Astrocyte (in vitro differentiated cells and primary cell): ENCODE data around the gene SAXO2. TPM values are rescaled to one million over a fixed set of nuclear protein-coding genes. Genes with fewer than 3 reads are reported as not detected.
"Not testable (repeated sequence)": the region's sequence is repeated elsewhere in the genome, so short reads cannot be mapped to it uniquely, and the experiment has no call there.

Experiments used
- DNase-seq: peaks from one replicate; pipeline ENCODE4 v3.0.0-alpha.2; 2010; ENCODE audit warnings: low read depth
- FAIRE-seq: peaks from 2 replicates; lab custom pipeline; 2011; peaks lifted over from hg19 to GRCh38; lab: Jason Lieb, UNC
- H2AFZ ChIP-seq: 2 replicates; pipeline ENCODE4 v1.6.0; 2012; ENCODE audit warnings: low read depth, low read length, inconsistent platforms
- H3K27ac ChIP-seq: 2 replicates; pipeline ENCODE4 v1.5.1; 2011; ENCODE audit warnings: low read depth, low read length, inconsistent platforms
- H3K27me3 ChIP-seq: 2 replicates; pipeline ENCODE4 v1.6.0; 2011; ENCODE audit warnings: low read length, inconsistent platforms; ENCODE audit not compliant: insufficient read depth
- H3K36me3 ChIP-seq: 2 replicates; pipeline ENCODE4 v1.5.1; 2011; ENCODE audit warnings: low read length, inconsistent platforms; ENCODE audit not compliant: insufficient read depth
- H3K4me1 ChIP-seq: 2 replicates; pipeline ENCODE4 v1.5.1; 2011; ENCODE audit warnings: low read length, inconsistent platforms; ENCODE audit not compliant: insufficient read depth
- H3K4me2 ChIP-seq: 2 replicates; pipeline ENCODE4 v1.6.0; 2012; ENCODE audit warnings: low read length, inconsistent platforms
- H3K4me3 ChIP-seq: 2 replicates; pipeline ENCODE4 v1.5.1; 2011; ENCODE audit warnings: low read depth, mild to moderate bottlenecking, low read length, inconsistent platforms; ENCODE audit not compliant: insufficient read depth
- H3K79me2 ChIP-seq: 2 replicates; pipeline ENCODE4 v1.6.0; 2012; ENCODE audit warnings: mild to moderate bottlenecking, low read length, inconsistent platforms; ENCODE audit not compliant: insufficient read depth
- H3K9ac ChIP-seq: 2 replicates; pipeline ENCODE4 v1.6.0; 2012; ENCODE audit warnings: mild to moderate bottlenecking, low read length, inconsistent platforms
- H3K9me3 ChIP-seq: 2 replicates; pipeline ENCODE4 v1.5.1; 2012; ENCODE audit warnings: low read depth, mild to moderate bottlenecking, low read length, inconsistent platforms; ENCODE audit not compliant: insufficient read depth
- H4K20me1 ChIP-seq: 2 replicates; pipeline ENCODE4 v1.6.0; 2012; ENCODE audit warnings: low read length, inconsistent platforms; ENCODE audit not compliant: insufficient read depth
- H3K27ac Mint-ChIP-seq: one replicate; pipeline ENCODE4 v1.8.0; 2021; ENCODE audit warnings: mild to moderate bottlenecking, mixed read lengths; ENCODE audit not compliant: unreplicated experiment
- H3K27me3 Mint-ChIP-seq: one replicate; pipeline ENCODE4 v1.8.0; 2021; ENCODE audit warnings: low read depth, mixed read lengths; ENCODE audit not compliant: unreplicated experiment
- H3K36me3 Mint-ChIP-seq: one replicate; pipeline ENCODE4 v1.8.0; 2021; ENCODE audit warnings: low read depth, mixed read lengths; ENCODE audit not compliant: unreplicated experiment
- H3K4me1 Mint-ChIP-seq: one replicate; pipeline ENCODE4 v1.8.0; 2021; ENCODE audit warnings: low read depth, mixed read lengths; ENCODE audit not compliant: unreplicated experiment
- H3K4me3 Mint-ChIP-seq: one replicate; pipeline ENCODE4 v1.8.0; 2021; ENCODE audit warnings: mild to moderate bottlenecking, moderate library complexity, mixed read lengths; ENCODE audit not compliant: unreplicated experiment
- H3K9me3 Mint-ChIP-seq: one replicate; pipeline ENCODE4 v1.8.0; 2021; ENCODE audit warnings: mild to moderate bottlenecking, mixed read lengths; ENCODE audit not compliant: unreplicated experiment
- total RNA-seq: library from RNA; stranded (reverse); gene quantifications from 2 replicates; pipeline ENCODE4 v1.2.1, GENCODE V29; 2021

The SAXO2 gene
- total RNA-seq, 1 donor from 2014 or later = 1.2 TPM

- not testable (repeated sequence) for H3K9me3 Mint-ChIP-seq, H3K4me3 ChIP-seq, H2AFZ ChIP-seq, H3K9ac ChIP-seq, H3K27ac ChIP-seq, H3K4me1 Mint-ChIP-seq, H3K9me3 ChIP-seq, H3K27me3 Mint-ChIP-seq, H3K36me3 ChIP-seq, H3K79me2 ChIP-seq, H3K4me1 ChIP-seq, H3K4me2 ChIP-seq, FAIRE-seq, H3K27ac Mint-ChIP-seq, H4K20me1 ChIP-seq, H3K4me3 Mint-ChIP-seq, H3K36me3 Mint-ChIP-seq, H3K27me3 ChIP-seq, DNase-seq
Observed at GRCh38 chr15:82243644-82244043, 19.0 kb upstream of the SAXO2 start.

DNA sequence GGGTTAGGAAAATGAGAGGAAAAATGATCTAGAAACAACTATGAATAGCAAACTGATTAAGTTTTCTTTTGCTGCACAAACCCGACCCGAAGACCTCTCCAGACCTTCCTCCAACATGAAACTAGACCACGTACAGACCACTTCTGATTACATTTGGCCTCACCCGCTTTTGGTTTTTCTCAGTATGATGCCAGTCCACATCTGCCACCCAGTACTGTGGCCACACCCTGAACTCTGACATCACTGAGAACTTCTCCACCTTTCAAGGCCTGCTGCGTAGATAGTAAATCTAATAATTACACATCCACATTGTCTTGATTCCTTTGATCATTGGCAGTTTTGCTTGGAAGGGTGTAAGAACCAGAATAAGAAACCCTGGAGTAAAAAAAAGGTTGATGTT lies 16.7 kb upstream of the SAXO2 start:
- FAIRE-seq, H3K79me2 ChIP-seq, H3K36me3 ChIP-seq, H3K4me1 Mint-ChIP-seq, H3K27me3 ChIP-seq, H3K4me3 Mint-ChIP-seq, H2AFZ ChIP-seq, H3K9ac ChIP-seq, H3K9me3 ChIP-seq, H3K9me3 Mint-ChIP-seq, DNase-seq, H3K27ac ChIP-seq, H3K36me3 Mint-ChIP-seq, H3K4me1 ChIP-seq, H4K20me1 ChIP-seq, H3K27ac Mint-ChIP-seq, H3K27me3 Mint-ChIP-seq, H3K4me3 ChIP-seq, H3K4me2 ChIP-seq: not testable (repeated sequence)

GRCh38 chr15:82248261-82248660 lies 14.4 kb upstream of the SAXO2 start:
- H2AFZ ChIP-seq, H3K4me2 ChIP-seq, H3K79me2 ChIP-seq, H3K9ac ChIP-seq, H3K36me3 ChIP-seq, H3K9me3 ChIP-seq, H3K27me3 Mint-ChIP-seq, H3K4me3 ChIP-seq, H3K27ac ChIP-seq, H3K27me3 ChIP-seq, H3K4me3 Mint-ChIP-seq, H3K27ac Mint-ChIP-seq, H3K9me3 Mint-ChIP-seq, H3K4me1 ChIP-seq, H3K4me1 Mint-ChIP-seq, DNase-seq, FAIRE-seq, H3K36me3 Mint-ChIP-seq, H4K20me1 ChIP-seq: not testable (repeated sequence)

DNA sequence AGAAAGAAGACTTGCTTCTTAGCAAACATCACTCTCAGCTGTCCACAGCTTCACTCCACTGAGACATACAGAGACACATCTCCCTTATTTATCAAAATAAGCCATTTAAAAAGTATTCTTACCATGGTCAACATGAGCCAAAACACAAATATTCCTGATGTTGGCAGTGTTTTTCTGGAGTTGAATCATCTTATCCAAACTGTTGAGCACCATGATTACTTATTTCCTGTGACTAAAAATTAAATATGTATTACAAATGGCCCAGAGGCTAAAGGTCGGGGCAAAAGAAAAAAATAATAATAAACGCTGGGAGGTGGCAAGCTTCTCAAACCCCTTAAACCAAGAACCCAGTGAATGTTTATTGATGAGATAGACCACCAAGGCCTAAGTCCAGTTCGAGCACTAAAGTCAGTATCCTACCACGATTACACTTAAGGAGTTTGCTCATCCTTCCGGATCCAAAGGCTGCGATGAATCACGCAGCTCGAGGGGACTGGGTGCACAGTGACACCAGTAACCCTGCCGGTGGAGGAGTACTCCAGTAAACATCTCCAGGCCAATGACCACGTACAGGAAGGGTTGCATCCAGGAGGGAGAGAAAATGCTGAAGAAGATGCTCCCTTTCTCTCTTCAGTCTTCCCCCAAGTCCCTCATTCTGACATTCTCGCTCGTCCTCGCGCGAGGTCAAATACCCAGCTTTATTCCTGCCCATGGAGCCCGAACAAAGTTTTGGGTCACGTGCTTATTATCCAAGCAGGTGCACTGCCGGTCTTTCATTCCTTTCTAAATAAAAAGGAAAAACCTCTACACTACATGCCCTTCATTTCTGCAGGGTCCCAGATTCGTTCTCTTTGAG lies 824 bp upstream of the SAXO2 start:
- H3K9me3 ChIP-seq, H3K27me3 Mint-ChIP-seq, H3K79me2 ChIP-seq, H3K4me1 Mint-ChIP-seq, H4K20me1 ChIP-seq, H3K36me3 Mint-ChIP-seq, H3K27me3 ChIP-seq, H3K9me3 Mint-ChIP-seq, H3K36me3 ChIP-seq: not testable (repeated sequence)
- peak overlapping the region; percentile 95 for H3K4me2 ChIP-seq
- H3K9ac ChIP-seq = peak overlapping the region; percentile 81
- peak overlapping the region; percentile 91 for H3K27ac Mint-ChIP-seq
- FAIRE-seq = peak; percentile 86
- H3K4me1 ChIP-seq = peaks cover 11% of the 10 kb centered on the region
- H3K4me3 ChIP-seq = peak overlapping the region; percentile 80
- DNase-seq = peak; percentile 25
- peak overlapping the region; percentile 92 for H2AFZ ChIP-seq
- H3K27ac ChIP-seq = peak overlapping the region; percentile 74
- peak overlapping the region; percentile 94 for H3K4me3 Mint-ChIP-seq
